ENCODE data around the gene PARD3B. TPM values are rescaled to one million over a fixed set of nuclear protein-coding genes. Genes with fewer than 3 reads are reported as not detected.

Gene PARD3B
- total RNA-seq, 1 donor from 2014 or later: 18.4 TPM

GRCh38 chr2:205078762-205079161 is 533.5 kb downstream of the PARD3B start:
- Mint-ChIP-seq H3K27me3 (ENCODE audit: low read depth) (no peaks in the 10 kb centered on the region), H3K27ac (ENCODE audit: unreplicated experiment) (no peak overlapping the region), H3K36me3 (ENCODE audit: low read depth) (no peaks in the 10 kb centered on the region), H3K4me1 (no peaks in the 10 kb centered on the region), H3K4me3 (no peak overlapping the region), H3K9me3 (no peaks in the 10 kb centered on the region)
- no peak for TF ChIP-seq CTCF (conservative IDR thresholded peaks at IDR 0.05)
- no peak for DNase-seq (ENCODE audit: low read depth, low spot score)

- Mint-ChIP-seq H3K36me3 (ENCODE audit: low read depth) (no peaks in the 10 kb centered on the region), H3K27ac (ENCODE audit: unreplicated experiment) (no peak overlapping the region), H3K9me3 (no peaks in the 10 kb centered on the region), H3K4me3 (no peak overlapping the region), H3K4me1 (no peaks in the 10 kb centered on the region), H3K27me3 (ENCODE audit: low read depth) (no peaks in the 10 kb centered on the region)
- no peak for DNase-seq (ENCODE audit: low read depth, low spot score)
- no peak for TF ChIP-seq CTCF (conservative IDR thresholded peaks at IDR 0.05)
Observed at GRCh38 chr2:205079173-205079572, 533.9 kb downstream of the PARD3B start.

GRCh38 chr2:205086662-205087061 is 541.4 kb downstream of the PARD3B start:
- Mint-ChIP-seq H3K9me3 (no peaks in the 10 kb centered on the region), H3K4me1 (peaks cover 8% of the 10 kb centered on the region), H3K4me3 (no peak overlapping the region), H3K27me3 (ENCODE audit: low read depth) (no peaks in the 10 kb centered on the region), H3K27ac (ENCODE audit: unreplicated experiment) (no peak overlapping the region), H3K36me3 (ENCODE audit: low read depth) (no peaks in the 10 kb centered on the region)
- DNase-seq (ENCODE audit: low read depth, low spot score): no peak
- TF ChIP-seq CTCF (conservative IDR thresholded peaks at IDR 0.05): no peak

- no peaks in the 10 kb centered on the region for H3K27me3 Mint-ChIP-seq (ENCODE audit: low read depth)
- no peak for TF ChIP-seq CTCF (conservative IDR thresholded peaks at IDR 0.05)
- DNase-seq (ENCODE audit: low read depth, low spot score): no peak
Observed at GRCh38 chr2:205087862-205088261, 542.6 kb downstream of the PARD3B start.

GRCh38 chr2:205089958-205090357 is 544.7 kb downstream of the PARD3B start:
- Mint-ChIP-seq H3K27ac (ENCODE audit: unreplicated experiment) (no peak overlapping the region), H3K9me3 (peaks cover 3% of the 10 kb centered on the region), H3K4me3 (no peak overlapping the region)

More at GRCh38 chr2:205087862-205088261, 542.6 kb downstream of the PARD3B start:
- Mint-ChIP-seq H3K36me3 (ENCODE audit: low read depth) (no peaks in the 10 kb centered on the region), H3K4me1 (peaks cover 8% of the 10 kb centered on the region), H3K27ac (ENCODE audit: unreplicated experiment) (no peak overlapping the region), H3K4me3 (no peak overlapping the region), H3K9me3 (peaks cover 3% of the 10 kb centered on the region)

More at GRCh38 chr2:205089958-205090357, 544.7 kb downstream of the PARD3B start:
- H3K27me3 Mint-ChIP-seq (ENCODE audit: low read depth): no peaks in the 10 kb centered on the region
- H3K36me3 Mint-ChIP-seq (ENCODE audit: low read depth): no peaks in the 10 kb centered on the region
- TF ChIP-seq CTCF (conservative IDR thresholded peaks at IDR 0.05): no peak
- no peak for DNase-seq (ENCODE audit: low read depth, low spot score)
- H3K4me1 Mint-ChIP-seq: peaks cover 8% of the 10 kb centered on the region

Data from neural crest cell (in vitro differentiated cells).